ENCODE measurements around the gene KIAA1958.

The KIAA1958 gene

GRCh38 chr9:112531666-112532282 lies 45.1 kb downstream of the KIAA1958 start:
- no peak for DNase-seq (ENCODE audit: low spot score)

- DNase-seq (ENCODE audit: low spot score), result no peak
Observed at GRCh38 chr9:112532427-112532826, 45.8 kb downstream of the KIAA1958 start.

- no peak for DNase-seq (ENCODE audit: low spot score)
Observed at GRCh38 chr9:112533660-112534059, 47.0 kb downstream of the KIAA1958 start.

GRCh38 chr9:112535301-112535700 lies 48.7 kb downstream of the KIAA1958 start:
- DNase-seq (ENCODE audit: low spot score), result no peak

GRCh38 chr9:112535811-112536210 lies 49.2 kb downstream of the KIAA1958 start:
- DNase-seq (ENCODE audit: low spot score), result no peak

- no peak for DNase-seq (ENCODE audit: low spot score)
Observed at GRCh38 chr9:112537561-112537960, 50.9 kb downstream of the KIAA1958 start.

- DNase-seq (ENCODE audit: low spot score), result no peak
Observed at GRCh38 chr9:112540800-112541199, 54.2 kb downstream of the KIAA1958 start.

GRCh38 chr9:112541685-112542084 lies 55.1 kb downstream of the KIAA1958 start:
- DNase-seq (ENCODE audit: low spot score), result no peak

GRCh38 chr9:112542593-112543292 lies 56.1 kb downstream of the KIAA1958 start:
- no peak for DNase-seq (ENCODE audit: low spot score)

- no peak for DNase-seq (ENCODE audit: low spot score)
Observed at GRCh38 chr9:112544477-112544876, 57.9 kb downstream of the KIAA1958 start.

- DNase-seq (ENCODE audit: low spot score), result no peak
Observed at GRCh38 chr9:112545237-112545636, 58.6 kb downstream of the KIAA1958 start.

- no peak for DNase-seq (ENCODE audit: low spot score)
Observed at GRCh38 chr9:112546149-112547012, 59.8 kb downstream of the KIAA1958 start.

GRCh38 chr9:112548051-112548440 lies 61.4 kb downstream of the KIAA1958 start:
- DNase-seq (ENCODE audit: low spot score), result no peak

- no peak for DNase-seq (ENCODE audit: low spot score)
Observed at GRCh38 chr9:112548836-112549595, 62.4 kb downstream of the KIAA1958 start.

GRCh38 chr9:112550531-112550930 lies 63.9 kb downstream of the KIAA1958 start:
- DNase-seq (ENCODE audit: low spot score), result no peak

GRCh38 chr9:112551641-112552040 lies 65.0 kb downstream of the KIAA1958 start:
- DNase-seq (ENCODE audit: low spot score), result no peak

GRCh38 chr9:112552229-112553056 lies 65.8 kb downstream of the KIAA1958 start:
- no peak for DNase-seq (ENCODE audit: low spot score)

GRCh38 chr9:112553256-112553826 lies 66.7 kb downstream of the KIAA1958 start:
- no peak for DNase-seq (ENCODE audit: low spot score)

GRCh38 chr9:112554516-112554915 lies 67.9 kb downstream of the KIAA1958 start:
- no peak for DNase-seq (ENCODE audit: low spot score)

- DNase-seq (ENCODE audit: low spot score), result no peak
Observed at GRCh38 chr9:112555101-112555643, 68.5 kb downstream of the KIAA1958 start.
